SK-N-SH treated with all-trans-retinoic acid at 6 μM for 48 hours (cell line): ENCODE measurements around the gene DYNLT3.

ENCODE experiments used
- ARNTL ChIP-seq: fragments of 450-650 bp; formaldehyde crosslinking; IDR thresholded peaks from 2 replicates; pipeline ENCODE4 v1.5.0; 2020; ENCODE audit warnings: low read depth, mild to moderate bottlenecking, moderate library complexity, borderline replicate concordance
- GLIS3 ChIP-seq: fragments of 250-450 bp; sonication (Bioruptor Pico); IDR thresholded peaks from 2 replicates; pipeline ENCODE4 v1.5.0; 2020; ENCODE audit warnings: mild to moderate bottlenecking, moderate library complexity
- ZFP3 ChIP-seq: fragments of 250-450 bp; sonication (Bioruptor Pico); IDR thresholded peaks from 2 replicates; pipeline ENCODE4 v1.5.0; 2020; ENCODE audit warnings: mild to moderate bottlenecking, moderate library complexity
- ZFP30 ChIP-seq: fragments of 450-650 bp; formaldehyde crosslinking; IDR thresholded peaks from 2 replicates; pipeline ENCODE4 v1.5.0; 2022; ENCODE audit warnings: mild to moderate bottlenecking, moderate library complexity
- ZNF565 ChIP-seq: fragments of 450-650 bp; formaldehyde crosslinking; conservative IDR thresholded peaks from 2 replicates; pipeline ENCODE4 v1.5.0; 2020; ENCODE audit warnings: low read depth, mild to moderate bottlenecking, moderate library complexity
- TF ChIP-seq, protein P1 (sequence below): fragments of 250-450 bp; sonication (Bioruptor Pico); IDR thresholded peaks from 2 replicates; pipeline ENCODE4 v1.8.0; 2020; ENCODE audit warnings: mild to moderate bottlenecking, moderate library complexity, borderline replicate concordance

GRCh38 chrX:37844622-37845021 lies 2.7 kb downstream of the DYNLT3 start:
- no peak for TF ChIP-seq ZFP30 (CRISPR knock-in tag)
- no peak for TF ChIP-seq ARNTL (CRISPR knock-in tag)
- no peak for TF ChIP-seq ZNF565 (CRISPR knock-in tag)
- no peak for TF ChIP-seq GLIS3 (CRISPR knock-in tag)
- TF ChIP-seq ZFP3 (CRISPR knock-in tag) = no peak
- TF ChIP-seq, protein P1, sequence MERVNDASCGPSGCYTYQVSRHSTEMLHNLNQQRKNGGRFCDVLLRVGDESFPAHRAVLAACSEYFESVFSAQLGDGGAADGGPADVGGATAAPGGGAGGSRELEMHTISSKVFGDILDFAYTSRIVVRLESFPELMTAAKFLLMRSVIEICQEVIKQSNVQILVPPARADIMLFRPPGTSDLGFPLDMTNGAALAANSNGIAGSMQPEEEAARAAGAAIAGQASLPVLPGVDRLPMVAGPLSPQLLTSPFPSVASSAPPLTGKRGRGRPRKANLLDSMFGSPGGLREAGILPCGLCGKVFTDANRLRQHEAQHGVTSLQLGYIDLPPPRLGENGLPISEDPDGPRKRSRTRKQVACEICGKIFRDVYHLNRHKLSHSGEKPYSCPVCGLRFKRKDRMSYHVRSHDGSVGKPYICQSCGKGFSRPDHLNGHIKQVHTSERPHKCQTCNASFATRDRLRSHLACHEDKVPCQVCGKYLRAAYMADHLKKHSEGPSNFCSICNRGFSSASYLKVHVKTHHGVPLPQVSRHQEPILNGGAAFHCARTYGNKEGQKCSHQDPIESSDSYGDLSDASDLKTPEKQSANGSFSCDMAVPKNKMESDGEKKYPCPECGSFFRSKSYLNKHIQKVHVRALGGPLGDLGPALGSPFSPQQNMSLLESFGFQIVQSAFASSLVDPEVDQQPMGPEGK (CRISPR knock-in tag) = no peak
